ENCODE data around the gene PSMG3. TPM values are rescaled to one million over a fixed set of nuclear protein-coding genes. Genes with fewer than 3 reads are reported as not detected.

PSMG3 gene
- total and polyA plus RNA-seq, 2 of the 8 experiments (the other 6 are each of a cell fraction or from before 2014, with no cell fraction given), result 30.2 to 62.0 TPM

DNA sequence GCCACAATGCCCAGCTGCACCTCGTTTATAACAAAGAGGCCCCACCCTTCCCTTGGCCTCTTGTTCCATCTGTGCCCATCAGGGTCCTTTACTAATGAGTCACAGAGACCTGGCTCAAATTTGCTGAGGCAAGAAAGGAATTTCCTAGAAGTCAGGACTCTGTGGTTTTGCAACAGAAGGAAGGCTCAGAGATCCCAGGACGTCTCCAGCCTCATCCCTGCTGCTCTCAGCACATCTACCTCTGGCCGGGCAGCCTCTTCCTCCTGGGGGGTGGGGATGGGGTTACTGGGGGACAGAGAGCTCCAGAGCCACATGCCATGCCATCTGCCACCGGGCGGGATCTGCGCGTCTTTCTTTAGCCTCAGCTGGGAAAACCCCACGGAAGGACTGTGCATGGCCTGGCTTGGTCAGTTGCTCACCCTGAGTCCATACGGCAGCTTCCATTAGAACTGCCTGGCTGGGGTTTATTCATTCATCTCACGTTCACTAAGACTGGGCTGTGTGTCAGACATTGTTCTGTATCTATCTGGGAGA, 41.9 kb upstream of the PSMG3 start:
- no peak overlapping the region for H4K5ac ChIP-seq (ENCODE audit: insufficient read length, low read depth, low read length)
- H3K56ac ChIP-seq (replicated peaks; ENCODE audit: insufficient read length, low read depth, low read length), result no peak overlapping the region
- H3K27ac ChIP-seq (ENCODE audit: low read depth, low read length), result no peak overlapping the region
- H3K79me1 ChIP-seq (ENCODE audit: low read depth, low read length), result no peaks in the 10 kb centered on the region
- no peak overlapping the region for H3K4me2 ChIP-seq (ENCODE audit: insufficient read depth in 1 of 2, low read depth in 2 of 2, low read length in 2 of 2)
- no peak overlapping the region for H3K4ac ChIP-seq (replicated peaks; ENCODE audit: insufficient read length, low read depth, low read length)
- ChIA-PET POLR2A (ENCODE audit: partially characterized antibody) (no interaction called here), CTCF (ENCODE audit: partially characterized antibody) (interaction anchor here (1.3 kb wide), 1 partner anchor 21 kb away, joined by 3 read pairs; no protein-coding TSS in a partner anchor)
- no peak overlapping the region for H2BK15ac ChIP-seq (ENCODE audit: low read length)
- no peak overlapping the region for H3K18ac ChIP-seq (ENCODE audit: extremely low read depth, low read length)
- no peaks in the 10 kb centered on the region for H3K27me3 ChIP-seq (replicated peaks in 1 of 4; ENCODE audit: control insufficient read depth in 3 of 4, extremely low read depth in 1 of 4, insufficient read depth in 3 of 4, low read length in 3 of 4)
- H2BK120ac ChIP-seq (replicated peaks; ENCODE audit: low read depth, low read length), result no peak overlapping the region
- no peaks in the 10 kb centered on the region for H3K23me2 ChIP-seq (ENCODE audit: low read depth, low read length)
- no peak overlapping the region for H3K23ac ChIP-seq (ENCODE audit: insufficient read length)
- no peak overlapping the region; the same call in 1 of the 2 replicates for H4K8ac ChIP-seq (ENCODE audit: extremely low read depth, insufficient read depth, low read length)
- H2AFZ ChIP-seq (ENCODE audit: low read length), result no peak overlapping the region
- no peak overlapping the region for H3K4me3 ChIP-seq (ENCODE audit: extremely low read depth in 1 of 4, insufficient read depth in 2 of 4, low read depth in 3 of 4, low read length in 4 of 4)
- H3K36me3 ChIP-seq (ENCODE audit: control insufficient read depth in 2 of 4, insufficient read depth in 4 of 4, low read length in 3 of 4), result no peaks in the 10 kb centered on the region
- H3K79me2 ChIP-seq (ENCODE audit: control insufficient read depth in 1 of 2, insufficient read depth in 2 of 2, low read length in 2 of 2), result no peaks in the 10 kb centered on the region
- no peak overlapping the region for H2BK5ac ChIP-seq (ENCODE audit: low read depth, low read length)
- no peak overlapping the region for H2BK12ac ChIP-seq (ENCODE audit: low read depth, low read length)
- no peak overlapping the region for H2BK20ac ChIP-seq (ENCODE audit: low read length)
- no peak overlapping the region for H3K9ac ChIP-seq (replicated peaks in 1 of 4; ENCODE audit: extremely low read depth in 1 of 4, low read depth in 3 of 4, low read length in 3 of 4)
- H2AK5ac ChIP-seq (ENCODE audit: low read depth, low read length), result no peak overlapping the region
- no peak overlapping the region for H4K91ac ChIP-seq (replicated peaks; ENCODE audit: insufficient read length, low read length)
- no peaks in the 10 kb centered on the region for H3K9me3 ChIP-seq (ENCODE audit: insufficient read depth in 2 of 2, low read depth in 1 of 2, low read length in 1 of 2)
- no peaks in the 10 kb centered on the region for H4K20me1 ChIP-seq (replicated peaks in 1 of 2; ENCODE audit: control insufficient read depth in 1 of 2, insufficient read depth in 2 of 2, low read length in 2 of 2)
- H3K4me1 ChIP-seq (replicated peaks in 1 of 4; ENCODE audit: control insufficient read depth in 3 of 4, insufficient read depth in 4 of 4, low read length in 3 of 4), result peaks cover 0 to 6% (median 0%) of the 10 kb centered on the region in 4 experiments; a peak in 3 of 7 replicates
- no peak for DNase-seq (ENCODE audit: low read depth in 1 of 2, low spot score in 2 of 2)
- WGBS, 2 experiments (ENCODE audit: extremely low coverage in 1 of 2, insufficient coverage in 1 of 2, insufficient read length in 1 of 2, insufficient replicate concordance in 2 of 2, low coverage in 1 of 2, low lambda C conversion rate in 2 of 2, missing lambda C conversion rate in 1 of 2), result 89% methylated on average over 6 of the region's 10 CpGs; no CpG with 5 or more reads in 1 of the 2 experiments
- no peak overlapping the region for H3K14ac ChIP-seq (ENCODE audit: insufficient read length)
- no peak for FAIRE-seq
- TF ChIP-seq SUZ12 (IDR thresholded peaks at IDR 0.05; ENCODE audit: low read length) (no peak), FOSL1 (IDR thresholded peaks at IDR 0.05; ENCODE audit: insufficient read depth, low read depth, low read length) (no peak), RAD21 (IDR thresholded peaks at IDR 0.05 in 1 of 2, conservative IDR thresholded peaks at IDR 0.05 in 1 of 2; ENCODE audit: low read depth in 2 of 2, low read length in 2 of 2) (no peak), CREB1 (IDR thresholded peaks at IDR 0.05) (no peak), TAF7 (optimal IDR thresholded peaks at IDR 0.05; ENCODE audit: borderline replicate concordance, low read depth, low read length) (no peak), CBX5 (IDR thresholded peaks at IDR 0.05; ENCODE audit: low read depth, low read length) (no peak), CBX8 (IDR thresholded peaks at IDR 0.05; ENCODE audit: borderline replicate concordance, low read depth, low read length) (no peak), EGR1 (IDR thresholded peaks at IDR 0.05; ENCODE audit: borderline replicate concordance, low read depth, low read length) (no peak)
- TF ChIP-seq, protein P1, sequence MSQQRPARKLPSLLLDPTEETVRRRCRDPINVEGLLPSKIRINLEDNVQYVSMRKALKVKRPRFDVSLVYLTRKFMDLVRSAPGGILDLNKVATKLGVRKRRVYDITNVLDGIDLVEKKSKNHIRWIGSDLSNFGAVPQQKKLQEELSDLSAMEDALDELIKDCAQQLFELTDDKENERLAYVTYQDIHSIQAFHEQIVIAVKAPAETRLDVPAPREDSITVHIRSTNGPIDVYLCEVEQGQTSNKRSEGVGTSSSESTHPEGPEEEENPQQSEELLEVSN (IDR thresholded peaks at IDR 0.05), result no peak
- TF ChIP-seq, protein P2, sequence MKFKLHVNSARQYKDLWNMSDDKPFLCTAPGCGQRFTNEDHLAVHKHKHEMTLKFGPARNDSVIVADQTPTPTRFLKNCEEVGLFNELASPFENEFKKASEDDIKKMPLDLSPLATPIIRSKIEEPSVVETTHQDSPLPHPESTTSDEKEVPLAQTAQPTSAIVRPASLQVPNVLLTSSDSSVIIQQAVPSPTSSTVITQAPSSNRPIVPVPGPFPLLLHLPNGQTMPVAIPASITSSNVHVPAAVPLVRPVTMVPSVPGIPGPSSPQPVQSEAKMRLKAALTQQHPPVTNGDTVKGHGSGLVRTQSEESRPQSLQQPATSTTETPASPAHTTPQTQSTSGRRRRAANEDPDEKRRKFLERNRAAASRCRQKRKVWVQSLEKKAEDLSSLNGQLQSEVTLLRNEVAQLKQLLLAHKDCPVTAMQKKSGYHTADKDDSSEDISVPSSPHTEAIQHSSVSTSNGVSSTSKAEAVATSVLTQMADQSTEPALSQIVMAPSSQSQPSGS (IDR thresholded peaks at IDR 0.05; ENCODE audit: low read length), result no peak
